Right renal pelvis (tissue), 4 donors: ENCODE measurements around the gene GAS7. TPM values are rescaled to one million over a fixed set of nuclear protein-coding genes. Genes with fewer than 3 reads are reported as not detected.

ENCODE experiments used
- DNase-seq, 4 donors: peaks; one replicate each; pipeline ENCODE4 v3.0.0-alpha.2; 2013; ENCODE audit warnings: low read depth in 4 of 4, low spot score in 3 of 4, missing footprints in 1 of 4
- polyA plus RNA-seq, 4 donors: library from polyadenylated mRNA; unstranded; fragments of 120-200 nt; gene quantifications; one replicate each; pipeline ENCODE4 v1.2.1, GENCODE V29; 2013; ENCODE audit not compliant: insufficient read length in 4 of 4

Gene GAS7
- polyA plus RNA-seq, 4 donors: 16.2 to 19.7 (median 17.2) TPM

GRCh38 chr17:9874722-9875121 lies 323.7 kb downstream of the GAS7 start:
- DNase-seq: no peak

GRCh38 chr17:9872852-9873251 lies 325.6 kb downstream of the GAS7 start:
- no peak for DNase-seq

GRCh38 chr17:9868552-9868951 lies 329.9 kb downstream of the GAS7 start:
- DNase-seq: no peak

GRCh38 chr17:9865586-9865985 lies 332.8 kb downstream of the GAS7 start:
- no peak for DNase-seq

- DNase-seq: no peak
These were observed 335.5 kb downstream of the GAS7 start for GRCh38 chr17:9862949-9863348.

- DNase-seq: no peak
These were observed 336.2 kb downstream of the GAS7 start for GRCh38 chr17:9862220-9862619.

- no peak for DNase-seq
These were observed 337.6 kb downstream of the GAS7 start for GRCh38 chr17:9860851-9861250.

Other genes starting within 250 kb of the GAS7 start
- gene MYH13, start 174.4 kb upstream of the GAS7 start, polyA plus RNA-seq: under 1 TPM; 0.17 to 0.25 (median 0.20) TPM
- gene MYH8, start 223.3 kb upstream of the GAS7 start, polyA plus RNA-seq: under 1 TPM; 0.62 to 0.97 (median 0.79) TPM